Measurements from ENCODE around the gene UNC13B. TPM values are rescaled to one million over a fixed set of nuclear protein-coding genes. Genes with fewer than 3 reads are reported as not detected.
A peak's percentile ranks its signal among the peaks of the same experiment; 100 is the strongest.

UNC13B gene
- total RNA-seq, 1 donor from 2014 or later: 16.8 TPM

- no peak for TF ChIP-seq CTCF (IDR thresholded peaks at IDR 0.05; ENCODE audit: insufficient read depth, low read length, severe bottlenecking)
- Histone ChIP-seq H3K27me3 (ENCODE audit: control insufficient read depth, insufficient read depth, low read length) (no peaks in the 10 kb centered on the region), H3K4me3 (ENCODE audit: low read depth, low read length) (no peak overlapping the region), H3K36me3 (ENCODE audit: control insufficient read depth, insufficient read depth, low read length) (no peaks in the 10 kb centered on the region)
- no peak for DNase-seq (ENCODE audit: low read depth)
- FAIRE-seq: no peak
Observed at GRCh38 chr9:35424356-35425352, 262.8 kb downstream of the UNC13B start.

GRCh38 chr9:35426627-35427026 is 264.8 kb downstream of the UNC13B start:
- TF ChIP-seq CTCF (IDR thresholded peaks at IDR 0.05; ENCODE audit: insufficient read depth, low read length, severe bottlenecking): no peak
- DNase-seq (ENCODE audit: low read depth): peak; percentile 63

GRCh38 chr9:35431467-35431866 is 269.7 kb downstream of the UNC13B start:
- H3K27me3 ChIP-seq (ENCODE audit: control insufficient read depth, insufficient read depth, low read length): no peaks in the 10 kb centered on the region
- no peak for TF ChIP-seq CTCF (IDR thresholded peaks at IDR 0.05; ENCODE audit: insufficient read depth, low read length, severe bottlenecking)
- H3K36me3 ChIP-seq (ENCODE audit: control insufficient read depth, insufficient read depth, low read length): no peaks in the 10 kb centered on the region
- FAIRE-seq: no peak
- H3K4me3 ChIP-seq (ENCODE audit: low read depth, low read length): no peak overlapping the region
- DNase-seq (ENCODE audit: low read depth): peak; percentile 52

More at GRCh38 chr9:35426627-35427026, 264.8 kb downstream of the UNC13B start:
- FAIRE-seq: no peak
- no peak overlapping the region for H3K4me3 ChIP-seq (ENCODE audit: low read depth, low read length)
- no peaks in the 10 kb centered on the region for H3K36me3 ChIP-seq (ENCODE audit: control insufficient read depth, insufficient read depth, low read length)
- H3K27me3 ChIP-seq (ENCODE audit: control insufficient read depth, insufficient read depth, low read length): no peaks in the 10 kb centered on the region

GRCh38 chr9:35432076-35432475 is 270.3 kb downstream of the UNC13B start:
- TF ChIP-seq CTCF (IDR thresholded peaks at IDR 0.05; ENCODE audit: insufficient read depth, low read length, severe bottlenecking): no peak
- no peaks in the 10 kb centered on the region for H3K36me3 ChIP-seq (ENCODE audit: control insufficient read depth, insufficient read depth, low read length)
- FAIRE-seq (no peak), DNase-seq (ENCODE audit: low read depth) (peak; percentile 9)
- H3K4me3 ChIP-seq (ENCODE audit: low read depth, low read length): no peak overlapping the region
- H3K27me3 ChIP-seq (ENCODE audit: control insufficient read depth, insufficient read depth, low read length): no peaks in the 10 kb centered on the region

- Histone ChIP-seq H3K36me3 (ENCODE audit: control insufficient read depth, insufficient read depth, low read length) (no peaks in the 10 kb centered on the region), H3K27me3 (ENCODE audit: control insufficient read depth, insufficient read depth, low read length) (no peaks in the 10 kb centered on the region), H3K4me3 (ENCODE audit: low read depth, low read length) (no peak overlapping the region)
- no peak for DNase-seq (ENCODE audit: low read depth)
- TF ChIP-seq CTCF (IDR thresholded peaks at IDR 0.05; ENCODE audit: insufficient read depth, low read length, severe bottlenecking): no peak
- no peak for FAIRE-seq
Observed at GRCh38 chr9:35436933-35437332, 275.1 kb downstream of the UNC13B start.

Measured in bronchial epithelial cell (primary cell).